ENCODE data around the gene ACER2. TPM values are rescaled to one million over a fixed set of nuclear protein-coding genes. Genes with fewer than 3 reads are reported as not detected.

The ACER2 gene
- total RNA-seq, 4 donors from 2014 or later = 29.4 to 46.7 (median 32.5) TPM

DNA sequence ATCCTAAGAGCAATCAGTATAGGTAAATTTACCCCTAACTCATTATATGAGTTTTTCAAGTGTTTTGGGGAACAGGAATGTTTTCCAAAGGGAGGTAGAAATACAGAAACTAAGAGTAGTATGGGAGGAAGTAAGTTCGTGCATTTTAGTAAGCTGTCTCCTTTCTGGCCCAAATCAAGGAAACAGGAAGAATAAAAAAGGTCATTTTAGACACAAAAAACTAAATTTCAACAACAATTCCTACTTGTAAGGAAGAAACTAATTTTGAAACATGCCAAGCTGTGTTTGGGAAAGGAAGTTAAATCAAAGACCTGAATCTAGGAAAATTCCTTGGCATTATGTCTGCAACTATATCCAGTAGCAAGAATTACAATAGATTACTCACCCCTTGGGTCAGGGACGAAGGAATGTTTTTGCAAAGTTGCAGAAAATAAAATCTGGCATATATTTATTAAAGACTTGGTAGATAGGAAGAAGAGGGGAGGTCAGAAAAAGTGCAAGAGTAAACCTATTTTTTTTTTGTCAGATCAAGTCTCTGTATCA lies 22.2 kb upstream of the ACER2 start:
- TF ChIP-seq, protein P1, sequence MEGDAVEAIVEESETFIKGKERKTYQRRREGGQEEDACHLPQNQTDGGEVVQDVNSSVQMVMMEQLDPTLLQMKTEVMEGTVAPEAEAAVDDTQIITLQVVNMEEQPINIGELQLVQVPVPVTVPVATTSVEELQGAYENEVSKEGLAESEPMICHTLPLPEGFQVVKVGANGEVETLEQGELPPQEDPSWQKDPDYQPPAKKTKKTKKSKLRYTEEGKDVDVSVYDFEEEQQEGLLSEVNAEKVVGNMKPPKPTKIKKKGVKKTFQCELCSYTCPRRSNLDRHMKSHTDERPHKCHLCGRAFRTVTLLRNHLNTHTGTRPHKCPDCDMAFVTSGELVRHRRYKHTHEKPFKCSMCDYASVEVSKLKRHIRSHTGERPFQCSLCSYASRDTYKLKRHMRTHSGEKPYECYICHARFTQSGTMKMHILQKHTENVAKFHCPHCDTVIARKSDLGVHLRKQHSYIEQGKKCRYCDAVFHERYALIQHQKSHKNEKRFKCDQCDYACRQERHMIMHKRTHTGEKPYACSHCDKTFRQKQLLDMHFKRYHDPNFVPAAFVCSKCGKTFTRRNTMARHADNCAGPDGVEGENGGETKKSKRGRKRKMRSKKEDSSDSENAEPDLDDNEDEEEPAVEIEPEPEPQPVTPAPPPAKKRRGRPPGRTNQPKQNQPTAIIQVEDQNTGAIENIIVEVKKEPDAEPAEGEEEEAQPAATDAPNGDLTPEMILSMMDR (IDR thresholded peaks at IDR 0.05; ENCODE audit: low read depth) = no peak

DNA sequence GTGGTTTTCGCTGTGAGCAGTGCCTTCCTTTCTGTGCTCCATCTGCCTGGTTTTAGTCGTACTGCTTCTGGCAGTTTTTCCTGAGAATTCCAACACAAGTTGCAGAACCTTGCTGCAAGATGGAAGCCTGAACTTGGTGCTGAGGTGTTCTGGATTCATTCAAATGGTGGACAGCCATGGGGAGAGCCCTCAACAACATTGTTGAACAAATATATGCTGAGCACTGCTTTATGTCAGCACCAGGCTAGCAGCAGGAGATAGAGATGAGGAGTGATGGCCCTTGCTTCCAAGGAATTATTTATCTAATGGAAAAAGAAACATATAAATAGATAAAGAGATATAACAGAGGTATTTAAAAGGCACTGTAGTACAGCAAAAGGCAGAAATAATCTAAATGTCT lies 21.5 kb upstream of the ACER2 start:
- TF ChIP-seq, protein P1 (IDR thresholded peaks at IDR 0.05; ENCODE audit: low read depth) = no peak

DNA sequence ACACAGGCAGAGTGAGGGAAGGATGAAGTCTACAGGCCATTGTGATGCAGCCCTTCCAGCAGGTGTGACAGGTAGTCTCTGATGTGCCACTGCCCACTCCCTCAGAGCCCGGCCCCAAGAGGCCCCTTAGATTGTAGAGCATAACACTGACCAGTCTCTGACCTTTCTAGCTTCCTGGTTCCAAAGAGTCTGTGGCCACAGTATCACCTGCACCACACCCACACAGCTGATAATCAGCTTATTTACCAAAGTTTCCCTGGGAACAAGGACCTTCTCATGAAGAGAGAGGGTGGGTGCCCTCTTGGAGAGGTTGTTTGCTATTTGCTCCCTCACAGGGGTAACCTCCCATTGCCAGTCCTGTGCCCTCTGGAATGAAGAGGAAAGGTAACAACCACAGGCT lies 11.0 kb upstream of the ACER2 start:
- TF ChIP-seq, protein P1 (IDR thresholded peaks at IDR 0.05; ENCODE audit: low read depth) = no peak

DNA sequence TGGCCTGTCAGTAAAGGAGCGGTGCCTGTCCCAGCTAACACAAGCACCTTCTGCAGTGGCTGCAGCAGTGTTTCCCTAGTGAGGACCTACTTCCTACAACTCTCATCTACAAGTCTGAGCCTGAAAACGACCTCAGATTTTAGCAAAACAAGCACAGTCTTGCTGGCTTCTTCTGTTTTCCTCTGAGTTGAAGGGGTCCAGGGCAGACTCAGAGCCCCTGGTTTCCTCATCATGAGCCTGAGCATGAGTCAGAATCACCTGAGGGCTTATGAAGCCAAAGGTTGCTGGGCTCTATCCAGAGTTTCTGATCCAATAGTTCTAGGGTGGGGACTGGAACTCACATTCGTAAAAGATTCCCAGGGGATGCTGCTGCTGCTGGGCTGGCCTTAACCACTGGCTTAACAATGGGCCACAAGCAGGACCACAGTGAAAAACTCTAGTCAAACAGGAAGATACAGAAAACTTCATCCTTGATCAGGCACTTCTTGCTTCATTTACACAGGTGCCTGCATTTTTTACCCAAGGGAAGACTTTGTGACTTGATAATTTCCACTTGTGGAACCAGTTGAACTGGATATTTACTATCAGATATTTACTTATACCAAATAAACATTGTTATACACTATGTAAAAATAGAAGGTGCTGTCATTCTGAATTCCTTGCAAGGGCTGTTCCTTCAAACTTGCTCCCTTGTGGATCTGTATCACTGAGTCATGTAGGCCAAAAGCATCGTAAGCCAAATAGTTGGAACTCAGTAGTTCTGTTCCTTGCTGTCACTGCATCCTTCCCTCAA lies 4.3 kb upstream of the ACER2 start:
- TF ChIP-seq, protein P1 (IDR thresholded peaks at IDR 0.05; ENCODE audit: low read depth) = no peak

DNA sequence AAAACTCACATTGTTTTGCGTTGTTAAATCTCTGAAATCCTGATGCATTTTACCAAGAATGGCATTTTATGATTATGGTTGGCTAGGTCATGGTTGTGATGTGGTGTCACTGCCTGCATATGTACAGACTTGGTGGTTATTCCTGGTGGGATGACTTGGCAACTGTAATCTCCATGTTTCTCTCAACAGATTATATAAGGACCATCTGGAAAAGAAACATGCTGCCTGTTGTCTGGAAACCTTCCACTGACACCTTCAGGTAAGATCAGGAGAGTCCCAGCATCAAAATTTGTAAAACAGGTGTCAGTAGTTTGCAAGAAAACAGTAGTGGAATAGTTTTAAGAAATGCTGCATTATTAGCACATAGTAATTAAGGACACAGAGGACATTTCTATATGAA lies 3.0 kb upstream of the ACER2 start:
- TF ChIP-seq, protein P1 (IDR thresholded peaks at IDR 0.05; ENCODE audit: low read depth) = no peak

DNA sequence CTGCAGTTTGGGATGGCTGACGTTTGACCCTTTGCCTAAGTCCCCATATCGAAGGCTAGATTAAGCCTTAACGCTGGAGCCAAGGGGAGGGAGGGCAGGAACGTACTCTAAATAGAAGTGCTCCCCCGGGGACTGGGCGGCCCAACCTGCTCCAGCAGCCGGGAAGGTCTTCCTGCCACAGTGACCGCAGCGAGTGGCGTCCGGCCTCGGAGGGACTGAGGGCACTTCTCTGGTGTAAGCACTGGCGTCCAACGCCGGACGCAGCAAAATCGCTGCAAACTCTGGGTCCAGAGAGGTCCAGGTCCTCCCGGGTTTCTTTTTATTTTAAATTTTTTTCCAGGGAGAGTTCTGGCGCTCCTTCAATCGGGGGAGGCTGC lies 505 bp upstream of the ACER2 start:
- TF ChIP-seq, protein P1 (IDR thresholded peaks at IDR 0.05; ENCODE audit: low read depth) = no peak

DNA sequence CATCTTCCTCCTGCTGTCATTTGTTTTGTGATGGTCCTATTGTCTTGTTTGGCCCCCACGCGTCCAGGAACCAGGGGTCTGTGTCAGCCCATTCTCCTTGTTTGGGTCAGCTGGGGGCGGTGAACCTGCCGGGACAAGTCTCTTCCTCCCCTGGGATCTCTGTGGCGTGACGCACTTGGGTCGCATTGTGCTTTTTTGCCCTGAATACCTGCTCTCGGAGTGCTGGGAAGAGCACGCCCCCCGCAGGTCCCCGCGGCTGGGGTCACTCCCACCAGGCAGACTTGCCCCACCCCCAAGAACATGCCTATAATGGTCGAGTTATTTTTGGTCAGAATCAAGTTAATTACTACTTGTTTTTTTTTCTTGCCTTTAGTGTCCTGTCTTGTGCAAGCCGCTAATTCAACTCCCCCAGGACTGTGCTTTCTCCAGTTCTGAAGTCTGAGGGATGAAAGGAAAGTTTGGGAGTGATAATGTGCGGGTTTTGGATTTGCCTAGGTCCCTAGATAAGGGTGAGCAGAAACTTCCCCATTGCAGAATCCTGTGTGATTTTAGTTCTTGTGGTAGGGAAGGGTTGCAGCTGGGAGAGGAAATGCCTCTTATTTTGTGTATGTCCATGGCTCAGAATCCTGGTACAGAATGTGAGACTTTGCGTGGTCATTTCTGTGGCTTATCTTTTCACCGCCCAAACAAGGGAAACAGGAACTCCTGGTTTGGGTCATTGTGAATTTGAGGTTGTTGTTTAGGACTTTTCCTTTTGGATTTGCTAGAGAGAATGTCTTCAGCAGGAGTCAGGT lies 789 bp downstream of the ACER2 start:
- TF ChIP-seq, protein P1 (IDR thresholded peaks at IDR 0.05; ENCODE audit: low read depth) = no peak

Data from subcutaneous adipose tissue (tissue), 4 donors.